A549 (cell line): ENCODE data around the gene IGFBP2. TPM values are rescaled to one million over a fixed set of nuclear protein-coding genes. Genes with fewer than 3 reads are reported as not detected.

Source experiments
- ATAC-seq, 2 experiments: fragments of 200-7000 bp in 1 of 2; fragments of >200 bp in 1 of 2; cut with Nextera tagmentation in 1 of 2; cut with Tn5 transposase in 1 of 2; 3 replicates each; pipeline versions ENCODE4 v1.8.0 to v1.9.1; 2018 to 2020; ENCODE audit warnings: mild to moderate bottlenecking in 1 of 2, moderate library complexity in 1 of 2
- CTCF ChIA-PET: fragments of 300-600 bp; sonication (Branson Sonifier 250); formaldehyde crosslinking; extraction: SDS; loops from one replicate; lab custom pipeline; 2021; ENCODE audit warnings: antibody characterized with exemption, inconsistent platforms; lab: Yijun Ruan, JAX
- POLR2A ChIA-PET: fragments of 350-600 bp; formaldehyde crosslinking; extraction: SDS; loops from one replicate; lab custom pipeline; 2021; ENCODE audit warnings: antibody characterized with exemption, inconsistent platforms; lab: Yijun Ruan, JAX
- DNase-seq, 2 experiments: peaks; one replicate each; pipeline versions ENCODE4 v3.0.0 to v3.0.0-alpha.2; 2011 to 2016; ENCODE audit warnings: low read depth in 1 of 2, low spot score in 1 of 2
- FAIRE-seq: peaks from 2 replicates; lab custom pipeline; 2011; peaks lifted over from hg19 to GRCh38; lab: Jason Lieb, UNC
- H3K27ac ChIP-seq, 2 experiments: fragments of >200 bp; sonication (Bioruptor Twin); formaldehyde crosslinking; 3 replicates each; pipeline ENCODE4 v1.5.1; 2016 to 2017
- H3K4me1 ChIP-seq: fragments of >200 bp; sonication (Bioruptor Twin); formaldehyde crosslinking; 3 replicates; pipeline ENCODE4 v1.6.1; 2016
- H3K4me2 ChIP-seq: fragments of >200 bp; sonication (Bioruptor Twin); formaldehyde crosslinking; 3 replicates; pipeline ENCODE4 v1.6.1; 2016
- H3K4me3 ChIP-seq: fragments of >200 bp; sonication (Bioruptor Twin); formaldehyde crosslinking; 3 replicates; pipeline ENCODE4 v1.5.1; 2016
- H3K9me3 ChIP-seq: fragments of >200 bp; sonication (Bioruptor Twin); formaldehyde crosslinking; 3 replicates; pipeline ENCODE4 v1.6.1; 2016
- ATOH8 ChIP-seq: fragments of 250-450 bp; sonication (Bioruptor Pico); IDR thresholded peaks from 2 replicates; pipeline ENCODE4 v1.5.0; 2020; ENCODE audit warnings: low read depth, mild to moderate bottlenecking, moderate library complexity
- CBX8 ChIP-seq: fragments of 200-600 bp; sonication (generic); IDR thresholded peaks from 2 replicates; pipeline ENCODE4 v1.6.1; 2016
- CHD2 ChIP-seq: fragments of 150-350 bp; IDR thresholded peaks from 2 replicates; pipeline ENCODE4 v1.6.1; 2014; ENCODE audit warnings: low read length; ENCODE audit not compliant: partially characterized antibody
- EHMT2 ChIP-seq: fragments of 200-600 bp; sonication (generic); IDR thresholded peaks from 2 replicates; pipeline ENCODE4 v1.6.1; 2016; ENCODE audit warnings: antibody characterized with exemption, low read depth, mild to moderate bottlenecking, moderate library complexity
- EP300 ChIP-seq, 2 experiments: fragments of >200 bp; sonication (Bioruptor Twin); formaldehyde crosslinking; IDR thresholded peaks; 2 replicates in 1 of 2; 3 replicates in 1 of 2; pipeline ENCODE4 v1.6.1; 2016 to 2017
- ESRRA ChIP-seq: fragments of 150-350 bp; IDR thresholded peaks from 2 replicates; pipeline ENCODE4 v1.6.1; 2014; ENCODE audit warnings: mild to moderate bottlenecking, low read length, borderline replicate concordance
- FOSL2 ChIP-seq, 2 experiments: fragments of 450-650 bp in 1 of 2; fragments of >200 bp in 1 of 2; sonication (Bioruptor Twin) in 1 of 2; formaldehyde crosslinking; IDR thresholded peaks; 2 replicates each; pipeline versions ENCODE4 v1.5.0 to v1.6.1; 2016 to 2020; ENCODE audit warnings: mild to moderate bottlenecking in 1 of 2, moderate library complexity in 1 of 2
- GATA3 ChIP-seq: IDR thresholded peaks from 2 replicates; pipeline ENCODE4 v1.6.1; 2012; ENCODE audit warnings: borderline replicate concordance
- HDAC2 ChIP-seq: fragments of 200-600 bp; sonication (generic); IDR thresholded peaks from 2 replicates; pipeline ENCODE4 v1.6.1; 2016
- HOXB13 ChIP-seq: fragments of 250-450 bp; sonication (Bioruptor Pico); IDR thresholded peaks from 2 replicates; pipeline ENCODE4 v1.5.0; 2020; ENCODE audit warnings: low read depth, mild to moderate bottlenecking, moderate library complexity
- JUN ChIP-seq, 2 experiments: fragments of >200 bp; sonication (Bioruptor Twin); formaldehyde crosslinking; IDR thresholded peaks; 2 replicates in 1 of 2; 3 replicates in 1 of 2; pipeline ENCODE4 v1.6.1; 2016 to 2017
- JUNB ChIP-seq: fragments of >200 bp; sonication (Bioruptor Twin); formaldehyde crosslinking; IDR thresholded peaks from 2 replicates; pipeline ENCODE4 v1.6.1; 2016
- KDM5A ChIP-seq: fragments of 200-600 bp; sonication (generic); IDR thresholded peaks from 2 replicates; pipeline ENCODE4 v1.6.1; 2016; ENCODE audit warnings: antibody characterized with exemption, mild to moderate bottlenecking
- MAZ ChIP-seq: fragments of 150-350 bp; IDR thresholded peaks from 2 replicates; pipeline ENCODE4 v1.6.1; 2014; ENCODE audit warnings: antibody characterized with exemption, low read depth, low read length, borderline replicate concordance
- RAD21 ChIP-seq, 2 experiments: fragments of >200 bp in 1 of 2; sonication (Bioruptor Twin) in 1 of 2; formaldehyde crosslinking in 1 of 2; IDR thresholded peaks in 1 of 2; conservative IDR thresholded peaks in 1 of 2; 2 replicates in 1 of 2; 3 replicates in 1 of 2; pipeline ENCODE4 v1.6.1; 2012 to 2018; ENCODE audit warnings: inconsistent platforms in 1 of 2
- RNF2 ChIP-seq: fragments of 200-600 bp; sonication (generic); IDR thresholded peaks from 2 replicates; pipeline ENCODE4 v1.6.1; 2016; ENCODE audit warnings: low read depth, mild to moderate bottlenecking, antibody characterized with exemption, moderate library complexity, borderline replicate concordance
- SMC3 ChIP-seq: fragments of >200 bp; sonication (Bioruptor Twin); formaldehyde crosslinking; IDR thresholded peaks from 3 replicates; pipeline ENCODE4 v1.6.1; 2018; ENCODE audit warnings: inconsistent platforms
- SREBF2 ChIP-seq: fragments of 450-650 bp; IDR thresholded peaks from 2 replicates; pipeline ENCODE4 v1.6.1; 2014; ENCODE audit warnings: mild to moderate bottlenecking, moderate library complexity
- TFCP2L1 ChIP-seq: fragments of 250-450 bp; sonication (Bioruptor Pico); IDR thresholded peaks from 2 replicates; pipeline ENCODE4 v1.5.0; 2021; ENCODE audit warnings: mild to moderate bottlenecking
- ZFP36 ChIP-seq: fragments of 450-650 bp; IDR thresholded peaks from 2 replicates; pipeline ENCODE4 v1.6.1; 2014; ENCODE audit warnings: borderline replicate concordance; ENCODE audit not compliant: partially characterized antibody
- ZNF302 ChIP-seq: fragments of 250-450 bp; sonication (Bioruptor Pico); IDR thresholded peaks from 2 replicates; pipeline ENCODE4 v1.9.0; 2021; ENCODE audit warnings: inconsistent platforms, mild to moderate bottlenecking, moderate library complexity
- WGBS: methylation state at CpG from one replicate; pipeline ENCODE4 v1.1.6; 2017; ENCODE audit errors: missing lambda C conversion rate; 5-methylcytosine and 5-hydroxymethylcytosine counted together
- polyA plus RNA-seq, 4 experiments: library from polyadenylated mRNA; depleted of rRNA in 3 of 4; stranded (reverse); fragments of >200 nt; fragmentation: RNase III in 1 of 4; extraction: RNeasy Plus Mini Kit Qiagen cat#74134 plus additional on column Dnase treatment in 1 of 4; gene quantifications; 2 replicates in 3 of 4; 3 replicates in 1 of 4; pipeline ENCODE4 v1.2.3, GENCODE V29; 2011 to 2017
- TF ChIP-seq, protein P1 (sequence below): IDR thresholded peaks from 2 replicates; pipeline ENCODE4 v1.6.1; 2012
- TF ChIP-seq, protein P2 (sequence below): IDR thresholded peaks from 2 replicates; pipeline ENCODE4 v1.6.1; 2012; ENCODE audit warnings: low read depth, borderline replicate concordance
- TF ChIP-seq, protein P3 (sequence below): fragments of >200 bp; sonication (Bioruptor Twin); formaldehyde crosslinking; IDR thresholded peaks from 2 replicates; pipeline ENCODE4 v1.6.1; 2016

The IGFBP2 gene
- polyA plus RNA-seq, 2 of the 4 experiments (the other 2 are of a cell fraction), result 26.1 to 34.9 TPM

DNA sequence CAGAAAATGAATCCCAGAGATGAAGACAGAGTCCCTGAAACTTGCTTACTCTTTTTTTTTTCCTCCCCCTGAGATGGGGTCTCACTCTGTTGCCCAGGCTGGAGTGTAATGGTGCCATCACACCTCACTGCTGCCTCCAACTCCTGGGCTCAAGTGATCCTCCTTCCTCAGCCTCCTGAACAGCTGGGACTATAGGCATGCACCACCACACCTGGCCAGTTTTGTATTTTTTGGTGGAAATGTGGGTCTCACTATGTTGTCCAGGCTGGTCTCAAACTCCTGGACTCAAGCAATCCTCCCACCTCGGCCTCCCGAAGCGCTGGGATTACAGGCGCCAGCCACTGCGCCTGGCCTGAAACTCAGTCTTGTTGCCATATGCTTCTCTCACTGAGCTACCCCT lies 27.8 kb downstream of the IGFBP2 start:
- WGBS, result 94% methylated on average over 5 of the region's 5 CpGs
- Histone ChIP-seq H3K27ac (no peak overlapping the region), H3K9me3 (no peaks in the 10 kb centered on the region), H3K4me1 (no peaks in the 10 kb centered on the region), H3K4me2 (no peak overlapping the region), H3K4me3 (no peak overlapping the region)
- ChIA-PET POLR2A (no interaction called here), CTCF (interaction anchor here (0.9 to 16.9 kb wide), 5 partner anchors 9 to 156 kb away, joined by 3 to 402 read pairs (median 5); no protein-coding TSS in a partner anchor)
- no peak for ATAC-seq
- TF ChIP-seq RNF2, result no peak
- no peak for TF ChIP-seq JUNB
- no peak for TF ChIP-seq EP300 (IDR thresholded peaks at IDR 0.05)
- TF ChIP-seq, protein P1, sequence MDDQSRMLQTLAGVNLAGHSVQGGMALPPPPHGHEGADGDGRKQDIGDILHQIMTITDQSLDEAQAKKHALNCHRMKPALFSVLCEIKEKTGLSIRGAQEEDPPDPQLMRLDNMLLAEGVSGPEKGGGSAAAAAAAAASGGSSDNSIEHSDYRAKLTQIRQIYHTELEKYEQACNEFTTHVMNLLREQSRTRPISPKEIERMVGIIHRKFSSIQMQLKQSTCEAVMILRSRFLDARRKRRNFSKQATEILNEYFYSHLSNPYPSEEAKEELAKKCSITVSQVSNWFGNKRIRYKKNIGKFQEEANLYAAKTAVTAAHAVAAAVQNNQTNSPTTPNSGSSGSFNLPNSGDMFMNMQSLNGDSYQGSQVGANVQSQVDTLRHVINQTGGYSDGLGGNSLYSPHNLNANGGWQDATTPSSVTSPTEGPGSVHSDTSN, result no peak
- TF ChIP-seq GATA3, result no peak
- no peak for TF ChIP-seq JUN (IDR thresholded peaks at IDR 0.05)
- TF ChIP-seq HOXB13 (CRISPR knock-in tag), result no peak
- FAIRE-seq, result no peak
- no peak for DNase-seq

DNA sequence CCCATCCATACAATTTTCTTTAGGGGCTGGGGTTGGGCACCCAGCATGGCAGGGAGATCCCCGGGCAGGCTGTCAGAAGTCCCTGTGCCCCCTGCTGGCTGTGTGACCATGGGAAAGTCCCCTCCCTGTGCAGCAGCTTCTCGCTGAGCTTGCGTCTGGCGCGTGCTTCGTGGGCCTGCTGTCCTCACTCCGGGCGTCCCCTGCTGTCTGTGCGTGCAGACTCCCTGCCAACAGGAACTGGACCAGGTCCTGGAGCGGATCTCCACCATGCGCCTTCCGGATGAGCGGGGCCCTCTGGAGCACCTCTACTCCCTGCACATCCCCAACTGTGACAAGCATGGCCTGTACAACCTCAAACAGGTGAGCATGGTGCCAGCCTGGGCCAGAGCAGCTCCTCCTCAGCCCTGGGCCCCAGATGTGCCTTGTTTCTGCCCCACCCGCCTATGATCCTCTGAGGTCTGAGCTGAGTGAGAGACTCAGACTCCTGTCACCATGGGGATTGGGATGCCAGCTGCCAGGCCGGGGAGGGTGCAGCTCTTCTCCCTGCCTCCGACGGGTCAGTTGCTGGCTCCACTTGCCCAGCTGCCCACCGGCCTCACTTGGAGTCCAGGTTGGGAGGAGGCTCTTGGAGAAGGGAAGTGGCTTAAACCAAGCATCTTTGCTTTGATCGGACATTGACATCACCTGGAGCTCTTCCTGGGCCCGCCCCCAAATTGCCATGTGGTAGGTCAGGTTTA lies 28.6 kb downstream of the IGFBP2 start:
- Histone ChIP-seq H3K9me3 (no peaks in the 10 kb centered on the region), H3K4me3 (no peak overlapping the region), H3K4me1 (no peaks in the 10 kb centered on the region), H3K4me2 (no peak overlapping the region), H3K27ac (no peak overlapping the region)
- ChIA-PET CTCF (interaction anchor here (1.0 to 16.9 kb wide), 5 partner anchors 10 to 157 kb away, joined by 3 to 402 read pairs (median 5); no protein-coding TSS in a partner anchor), POLR2A (interaction anchor here (0.5 kb wide), 1 partner anchor 14 kb away, joined by 3 read pairs; no protein-coding TSS in a partner anchor)
- peak in 1 of 2 experiments; percentile 30; a peak in 2 of 6 replicates for ATAC-seq
- 86% methylated on average over 19 of the region's 20 CpGs for WGBS
- no peak for FAIRE-seq
- DNase-seq, result peak in 1 of 2 experiments; percentile 12
- TF ChIP-seq RAD21 (conservative IDR thresholded peaks at IDR 0.05 in 1 of 2, IDR thresholded peaks at IDR 0.05 in 1 of 2) (peak in 1 of 2 experiments; percentile 22; a peak in 1 of 5 replicates), SMC3 (peak; percentile 28; the same call in 1 of the 3 replicates), CHD2 (no peak), ZFP36 (no peak), MAZ (no peak), HDAC2 (no peak), ATOH8 (CRISPR knock-in tag) (no peak)
- TF ChIP-seq, protein P2, sequence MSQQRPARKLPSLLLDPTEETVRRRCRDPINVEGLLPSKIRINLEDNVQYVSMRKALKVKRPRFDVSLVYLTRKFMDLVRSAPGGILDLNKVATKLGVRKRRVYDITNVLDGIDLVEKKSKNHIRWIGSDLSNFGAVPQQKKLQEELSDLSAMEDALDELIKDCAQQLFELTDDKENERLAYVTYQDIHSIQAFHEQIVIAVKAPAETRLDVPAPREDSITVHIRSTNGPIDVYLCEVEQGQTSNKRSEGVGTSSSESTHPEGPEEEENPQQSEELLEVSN, result no peak
- TF ChIP-seq, all 56 proteins: peak for 2

GRCh38 chr2:216663106-216663505 lies 29.9 kb downstream of the IGFBP2 start:
- DNase-seq (no peak), FAIRE-seq (no peak), ATAC-seq (no peak)
- CTCF ChIA-PET, result interaction anchor here (1.0 to 16.9 kb wide), 7 partner anchors 9 to 553 kb away, joined by 3 to 402 read pairs (median 5); no protein-coding TSS in a partner anchor
- no peak for TF ChIP-seq EP300 (IDR thresholded peaks at IDR 0.05)
- no peak for TF ChIP-seq ESRRA
- no peak for TF ChIP-seq SMC3
- TF ChIP-seq FOSL2 (IDR thresholded peaks at IDR 0.05), result no peak
- no peak for TF ChIP-seq FOSL2 (CRISPR knock-in tag; IDR thresholded peaks at IDR 0.05)
- TF ChIP-seq RAD21 (conservative IDR thresholded peaks at IDR 0.05 in 1 of 2, IDR thresholded peaks at IDR 0.05 in 1 of 2), result no peak
- TF ChIP-seq, protein P3, sequence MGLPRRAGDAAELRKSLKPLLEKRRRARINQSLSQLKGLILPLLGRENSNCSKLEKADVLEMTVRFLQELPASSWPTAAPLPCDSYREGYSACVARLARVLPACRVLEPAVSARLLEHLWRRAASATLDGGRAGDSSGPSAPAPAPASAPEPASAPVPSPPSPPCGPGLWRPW, result no peak
- TF ChIP-seq TFCP2L1 (CRISPR knock-in tag), result no peak
- no peak for TF ChIP-seq ZNF302 (CRISPR knock-in tag)
- no peak for TF ChIP-seq ATOH8 (CRISPR knock-in tag)
- TF ChIP-seq CBX8, result no peak
- TF ChIP-seq EHMT2, result no peak
- TF ChIP-seq MAZ, result no peak
- no peak for TF ChIP-seq SREBF2
- TF ChIP-seq KDM5A, result no peak
- Histone ChIP-seq H3K4me1 (no peaks in the 10 kb centered on the region), H3K4me3 (no peak overlapping the region), H3K9me3 (no peaks in the 10 kb centered on the region), H3K4me2 (no peak overlapping the region), H3K27ac (no peak overlapping the region)
- POLR2A ChIA-PET, result no interaction called here
- WGBS, result 89% methylated on average over 1 of the region's 1 CpG
